Fibroblast of skin of back (primary cell): ENCODE results near the gene GLCCI1.
A peak's percentile ranks its signal among the peaks of the same experiment; 100 is the strongest.
"Not testable (repeated sequence)": the region's sequence is repeated elsewhere in the genome, so short reads cannot be mapped to it uniquely, and the experiment has no call there.

ENCODE experiments used
- DNase-seq: peaks from one replicate; pipeline ENCODE4 v3.0.0-alpha.2; 2013

The GLCCI1 gene

DNA sequence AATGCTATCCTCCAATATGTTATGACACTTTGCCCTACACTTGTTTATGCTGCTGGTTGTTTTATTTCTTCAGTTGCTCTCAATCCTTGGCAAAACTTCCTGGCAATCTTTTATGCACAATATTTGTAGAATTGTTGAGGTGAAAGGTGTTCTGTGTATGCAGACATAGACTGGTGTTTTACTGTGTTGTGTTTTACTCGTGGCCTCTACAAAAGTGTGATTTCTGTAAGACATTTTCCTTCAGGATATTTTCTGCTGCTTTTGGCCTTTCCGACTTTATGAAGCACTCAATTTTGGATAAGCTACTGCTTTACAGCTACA is 21.8 kb downstream of the GLCCI1 start:
- DNase-seq: no peak

DNA sequence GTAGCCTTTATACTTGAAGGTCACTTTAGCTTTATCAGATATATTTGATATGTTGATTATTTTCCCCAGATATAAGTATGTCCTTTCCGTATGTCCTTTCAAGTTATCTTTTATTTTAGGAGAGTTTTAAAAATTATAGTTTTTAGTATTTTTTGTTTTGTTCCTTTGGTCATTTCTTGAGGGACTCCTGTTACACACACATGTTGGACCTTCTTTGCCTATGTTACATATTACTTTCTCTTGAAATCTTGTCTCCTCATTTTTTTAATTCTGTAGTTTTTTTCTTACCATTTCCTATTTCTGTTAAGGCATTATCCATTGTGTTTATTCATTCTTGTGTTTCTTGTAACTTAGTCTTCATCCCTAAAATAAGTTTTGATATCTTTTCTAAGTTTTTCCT is 23.9 kb downstream of the GLCCI1 start:
- DNase-seq: no peak

DNA sequence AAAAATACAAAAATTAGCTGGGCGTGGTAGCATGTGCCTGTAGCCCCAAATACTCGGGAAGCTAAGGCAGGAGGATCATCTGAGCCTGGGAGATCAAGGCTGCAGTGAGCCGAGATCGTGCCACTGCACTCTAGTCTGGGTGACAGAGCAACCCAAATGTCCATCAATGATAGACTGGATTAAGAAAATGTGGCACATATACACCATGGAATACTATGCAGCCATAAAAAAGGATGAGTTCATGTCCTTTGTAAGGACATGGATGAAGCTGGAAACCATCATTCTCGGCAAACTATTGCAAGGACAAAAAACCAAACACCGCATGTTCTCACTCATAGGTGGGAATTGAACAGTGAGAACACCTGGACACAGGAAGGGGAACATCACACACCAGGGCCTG is 26.8 kb downstream of the GLCCI1 start:
- DNase-seq: not testable (repeated sequence)

DNA sequence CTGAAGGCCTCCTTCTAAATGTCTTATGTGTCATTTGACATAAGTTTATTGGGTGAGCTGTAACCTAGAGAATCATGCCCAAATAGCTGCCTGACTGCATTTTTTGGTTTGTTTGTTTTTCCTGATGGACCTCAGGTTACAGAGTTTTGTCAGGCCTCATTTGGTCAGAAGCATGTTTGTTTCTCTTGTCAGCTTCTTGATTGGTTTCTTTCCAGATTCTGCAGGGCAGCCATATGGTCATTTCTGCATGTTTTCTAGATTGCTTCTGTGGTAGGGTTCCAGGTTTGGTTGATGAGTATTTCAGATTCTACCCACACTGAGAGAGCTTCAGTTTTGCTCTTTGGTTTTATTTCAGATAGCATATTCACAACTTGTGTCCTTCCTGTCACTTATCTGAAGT is 28.0 kb downstream of the GLCCI1 start:
- peak; percentile 23 for DNase-seq

DNA sequence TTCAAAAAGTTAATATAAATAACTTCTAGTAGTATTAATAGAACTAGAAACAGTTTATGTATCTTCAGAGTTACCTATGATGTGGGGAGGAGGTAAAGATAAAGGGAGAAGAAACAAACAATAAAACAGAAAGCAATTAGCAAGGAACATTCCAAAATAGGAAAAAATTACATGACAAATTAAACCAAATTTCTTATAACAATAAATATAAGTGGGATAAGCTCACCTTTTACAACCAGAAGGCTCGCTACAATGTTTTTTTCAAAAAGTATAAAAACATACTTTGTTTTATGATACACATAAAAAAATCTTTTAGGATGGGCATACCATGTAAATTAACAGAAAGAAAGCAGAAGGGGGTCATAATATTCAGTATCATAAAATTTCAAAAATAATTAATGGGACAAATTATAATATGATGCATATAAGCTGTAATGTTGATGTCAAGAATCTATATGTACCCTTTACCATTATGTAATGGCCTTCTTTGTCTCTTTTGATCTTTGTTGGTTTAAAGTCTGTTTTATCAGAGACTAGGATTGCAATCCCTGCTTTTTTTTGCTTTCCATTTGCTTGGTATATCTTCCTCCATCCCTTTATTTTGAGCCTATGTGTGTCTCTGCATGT is 31.8 kb downstream of the GLCCI1 start:
- no peak for DNase-seq

DNA sequence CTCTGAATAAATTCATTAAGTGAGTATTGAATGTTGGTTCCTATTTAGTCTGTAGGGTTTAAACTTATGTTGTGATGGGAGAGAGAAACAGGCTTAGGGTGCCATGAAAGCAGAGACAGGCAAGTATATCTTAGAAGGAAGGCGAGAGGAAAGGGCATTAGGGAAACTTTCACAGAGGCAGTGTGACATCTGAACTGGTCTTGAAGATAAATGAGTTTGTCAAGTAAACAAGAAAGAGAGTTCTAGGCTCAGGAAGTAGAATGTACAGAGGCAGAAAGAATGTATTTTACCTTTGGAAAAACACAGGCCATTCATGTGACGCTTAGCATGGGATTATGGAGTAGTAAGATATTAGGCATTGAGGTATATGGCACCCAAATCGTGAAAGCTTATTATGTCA is 34.5 kb downstream of the GLCCI1 start:
- DNase-seq: no peak

DNA sequence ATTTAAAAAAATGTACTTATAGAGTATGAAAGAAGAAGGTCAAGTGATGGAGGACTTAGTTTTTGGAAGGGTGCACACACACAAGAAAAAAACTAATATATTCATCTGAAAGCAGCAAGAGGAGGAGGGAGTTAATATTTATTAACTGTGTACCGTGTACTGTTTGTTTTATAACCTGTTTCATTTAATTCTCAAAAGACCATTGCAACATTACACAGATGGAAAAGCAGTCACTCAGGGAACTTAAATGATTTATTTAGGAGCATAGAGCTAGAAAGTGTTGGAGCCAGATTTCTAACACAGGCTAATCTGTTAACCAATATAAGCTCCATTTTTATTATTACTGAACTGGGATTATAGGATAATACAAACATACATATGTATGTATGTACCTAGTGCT is 36.7 kb downstream of the GLCCI1 start:
- no peak for DNase-seq

DNA sequence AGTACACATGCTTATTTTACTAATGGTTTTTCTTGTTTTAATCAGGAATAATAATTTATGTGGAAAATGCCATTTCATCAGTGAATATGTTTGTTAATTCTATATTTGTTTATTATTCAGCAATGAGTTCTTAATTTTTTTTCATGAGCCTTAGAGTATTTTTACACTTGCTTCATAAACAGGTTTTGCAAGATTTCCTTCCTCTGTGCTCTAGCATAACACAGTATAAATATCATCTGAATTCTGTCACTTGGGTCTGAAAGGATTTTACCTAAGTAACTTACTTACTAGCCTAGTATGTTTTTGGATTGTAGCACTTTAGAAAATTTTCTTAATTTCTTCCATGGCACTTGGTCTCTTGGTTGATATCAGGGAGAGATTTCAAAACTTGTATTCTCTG is 45.8 kb downstream of the GLCCI1 start:
- no peak for DNase-seq

DNA sequence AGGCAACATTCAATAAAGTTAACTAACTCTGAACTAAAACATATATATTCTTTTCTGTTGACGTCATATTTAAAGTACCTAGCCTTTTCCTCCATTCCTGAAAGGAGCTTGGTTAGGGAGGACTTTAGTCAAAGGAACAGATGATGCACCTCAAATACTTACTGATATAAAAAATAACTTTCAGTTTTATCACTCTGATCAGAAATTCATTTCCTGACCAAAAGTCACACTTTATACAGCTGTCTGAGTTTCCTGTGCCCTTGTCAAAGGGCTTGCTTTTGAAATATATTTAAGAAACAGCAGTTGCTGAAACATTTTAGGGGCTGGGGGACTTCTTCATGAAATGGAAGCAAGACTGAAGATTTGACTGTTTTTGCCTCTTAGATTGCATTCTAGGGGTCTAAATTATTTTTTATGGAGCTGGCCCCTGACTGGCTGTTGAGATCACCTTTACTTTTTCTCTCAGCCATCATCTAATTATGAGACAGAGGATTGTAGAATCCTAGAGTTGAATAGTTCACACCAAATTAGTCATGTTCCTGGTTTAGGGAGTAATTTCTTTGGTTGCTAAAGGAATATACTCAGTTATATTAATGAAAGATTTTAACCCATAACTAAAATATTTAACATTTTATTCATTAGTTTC is 46.6 kb downstream of the GLCCI1 start:
- DNase-seq: no peak

DNA sequence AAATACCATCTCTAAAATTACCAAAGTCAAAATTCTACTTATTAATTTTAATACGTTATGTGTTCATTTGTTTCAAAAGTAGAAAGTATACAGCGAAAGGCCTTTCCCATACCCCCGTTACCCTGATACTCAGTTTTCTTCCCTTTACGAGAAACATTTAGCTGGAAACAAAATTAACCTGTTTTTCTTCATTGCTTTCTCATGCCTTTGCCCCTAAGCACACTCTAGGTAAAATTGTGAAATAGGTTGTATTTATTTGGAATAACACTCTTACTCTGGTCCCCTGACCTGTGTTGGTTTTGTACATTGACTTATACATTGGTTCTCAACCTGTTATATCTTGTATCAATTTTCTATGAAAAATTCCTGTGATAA is 47.1 kb downstream of the GLCCI1 start:
- no peak for DNase-seq

DNA sequence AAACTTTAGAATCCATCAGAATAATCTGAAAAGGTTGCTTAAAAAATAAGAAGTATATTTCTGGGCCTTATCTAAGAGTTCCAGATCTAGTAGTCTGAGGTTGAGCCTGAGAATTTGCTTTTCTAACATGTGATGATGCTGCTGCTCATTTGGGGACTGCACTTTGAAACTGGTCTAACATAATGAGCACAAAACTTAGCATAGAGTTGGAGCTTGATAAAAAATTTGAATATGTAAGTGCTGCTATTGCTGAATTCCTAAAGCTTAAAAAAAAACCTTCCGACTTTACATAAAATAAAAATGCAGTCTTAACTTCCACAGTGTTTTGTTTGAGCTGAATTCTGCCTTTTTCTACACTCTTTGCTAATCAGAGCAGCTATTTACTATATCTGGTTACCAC is 48.8 kb downstream of the GLCCI1 start:
- DNase-seq: no peak

DNA sequence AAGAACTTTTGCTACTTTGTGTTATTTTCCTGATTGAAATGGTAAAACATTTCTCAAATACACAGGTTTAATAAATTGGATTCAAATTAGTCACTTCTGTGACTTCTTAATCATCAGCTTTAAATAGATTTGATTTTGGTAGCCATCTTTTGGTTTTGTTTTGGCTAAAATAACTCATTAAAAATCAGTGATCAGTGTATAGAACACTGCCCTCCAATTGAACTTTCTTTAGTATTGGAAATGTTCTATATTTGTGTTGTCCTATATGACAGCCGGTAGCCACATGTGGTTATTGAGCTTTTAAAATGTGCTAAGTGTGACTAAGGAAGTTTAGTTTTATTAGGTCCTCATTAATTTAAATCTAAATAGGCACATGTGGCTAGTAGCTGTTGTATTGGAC is 50.4 kb downstream of the GLCCI1 start:
- DNase-seq: no peak

DNA sequence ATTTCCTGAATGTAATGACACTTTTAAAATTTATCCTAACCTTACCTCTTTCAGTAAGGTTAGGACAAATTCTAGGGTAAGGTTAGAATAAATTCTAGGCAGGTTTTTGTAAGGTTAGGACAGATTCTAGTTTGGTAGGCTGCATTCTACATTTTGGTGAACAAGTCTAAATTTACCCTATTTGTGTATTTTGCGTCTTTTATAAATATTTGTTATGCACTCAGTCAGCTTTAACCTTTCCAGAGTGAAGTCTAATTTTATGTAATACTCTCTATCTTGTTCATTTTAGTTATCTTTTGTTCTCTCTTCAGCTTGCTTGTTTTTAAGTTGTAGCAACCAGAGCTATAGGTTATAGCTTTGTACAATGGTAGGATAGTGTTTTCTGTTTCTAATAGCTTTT is 54.0 kb downstream of the GLCCI1 start:
- DNase-seq: no peak

DNA sequence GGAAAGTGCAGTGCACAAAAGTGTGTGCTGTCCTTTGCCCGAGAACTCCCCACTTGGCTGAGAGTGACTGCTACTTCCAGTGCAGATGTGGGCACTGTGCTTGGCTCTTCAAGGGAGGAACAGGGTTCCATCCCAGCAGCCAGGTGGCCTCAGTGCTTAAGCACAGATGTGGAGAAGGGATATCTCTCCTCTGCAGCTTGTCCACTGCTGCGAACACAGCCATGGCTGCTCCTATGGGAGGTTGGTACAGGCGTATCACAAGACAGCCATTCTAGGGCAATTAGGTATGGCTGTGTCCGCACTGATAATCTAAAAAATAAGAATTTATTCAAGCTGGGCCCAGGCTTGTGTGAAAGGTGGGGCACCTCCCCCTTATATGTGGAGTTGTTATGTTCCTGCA is 66.6 kb downstream of the GLCCI1 start:
- no peak for DNase-seq

DNA sequence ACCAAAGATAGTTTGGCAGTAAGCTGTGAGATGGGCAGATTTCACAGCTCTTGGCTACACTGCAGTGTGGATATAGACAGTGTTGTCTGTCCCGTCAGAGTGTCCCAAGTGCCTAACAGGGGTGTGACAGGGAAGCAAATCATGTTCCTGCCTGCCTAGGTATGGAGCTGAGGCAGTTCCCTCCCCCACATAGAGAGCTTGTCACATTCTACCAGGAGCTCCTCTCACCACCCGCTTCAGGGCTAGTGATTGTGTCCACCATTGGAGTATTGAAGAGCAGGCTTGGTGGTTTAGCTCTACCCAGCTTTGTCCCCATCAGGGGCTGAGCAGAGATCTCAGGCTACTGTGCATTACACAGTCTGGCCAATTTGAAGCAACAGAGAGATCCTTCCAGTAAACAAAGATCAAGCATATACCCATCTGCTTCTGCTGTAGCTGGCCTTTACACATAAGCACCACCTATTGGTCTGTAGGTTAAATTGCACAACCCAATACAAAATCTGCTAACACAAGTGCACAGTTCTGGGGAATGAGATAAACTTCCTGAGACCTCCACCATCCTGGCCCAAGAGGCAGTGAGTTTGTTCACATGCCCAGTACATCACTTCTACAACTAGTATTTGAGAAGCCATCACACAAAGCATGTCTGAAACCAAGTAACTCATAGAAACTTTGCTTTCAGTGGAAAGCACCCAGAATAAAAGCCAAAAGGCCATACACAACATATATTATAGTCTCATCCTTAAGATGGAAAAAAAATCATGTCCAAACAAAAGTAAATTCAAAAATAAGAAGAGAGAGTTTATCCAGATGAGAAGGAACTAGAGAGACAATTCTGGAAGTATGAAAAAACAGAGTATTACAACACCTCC is 67.3 kb downstream of the GLCCI1 start:
- peak; percentile 11 for DNase-seq

DNA sequence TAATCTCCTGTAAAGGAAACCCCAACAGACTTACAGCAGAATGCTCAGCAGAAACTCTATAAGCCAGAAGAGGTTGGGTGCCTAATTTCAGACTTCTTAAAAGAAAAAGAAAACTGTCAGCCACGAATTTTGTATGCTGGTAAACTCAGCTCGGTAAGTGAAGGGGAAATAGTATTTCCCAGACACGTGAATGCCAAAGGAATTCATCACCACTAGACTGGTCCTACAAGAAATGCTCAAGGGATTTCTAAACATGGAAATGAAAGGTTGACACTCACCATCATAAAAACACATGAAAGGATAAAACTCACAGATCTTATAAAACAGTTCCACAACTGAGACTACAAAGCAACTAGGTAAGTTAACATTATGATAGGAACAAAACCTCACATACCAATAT is 68.6 kb downstream of the GLCCI1 start:
- DNase-seq: peak; percentile 12

DNA sequence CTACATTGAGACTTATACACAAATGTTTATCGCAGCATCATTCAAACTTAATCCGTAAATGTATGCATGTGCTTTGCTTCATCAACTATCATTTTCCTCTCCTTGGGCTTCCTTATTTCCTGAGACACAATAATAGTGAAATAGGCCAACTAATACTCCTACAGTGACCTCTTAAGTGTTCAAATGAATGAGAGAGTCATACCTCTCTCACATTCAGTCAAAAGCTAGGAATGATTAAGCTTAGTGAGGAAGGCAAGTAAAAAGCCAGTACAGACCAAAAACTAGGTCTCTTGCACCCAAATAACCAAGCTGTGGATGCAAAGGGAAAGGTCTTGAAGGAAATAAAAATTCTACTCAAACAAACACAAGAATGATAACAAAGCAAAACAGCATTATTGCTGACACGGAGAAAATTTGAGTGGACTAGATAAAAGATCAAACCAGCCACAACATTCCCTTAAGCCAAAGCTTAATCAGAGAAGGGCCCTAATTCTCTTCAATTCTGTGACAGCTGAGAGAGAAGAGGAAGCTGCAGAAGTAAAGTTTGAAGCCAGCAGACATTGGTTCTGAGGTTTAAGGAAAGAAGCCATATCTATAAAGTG is 72.3 kb downstream of the GLCCI1 start:
- DNase-seq: no peak

DNA sequence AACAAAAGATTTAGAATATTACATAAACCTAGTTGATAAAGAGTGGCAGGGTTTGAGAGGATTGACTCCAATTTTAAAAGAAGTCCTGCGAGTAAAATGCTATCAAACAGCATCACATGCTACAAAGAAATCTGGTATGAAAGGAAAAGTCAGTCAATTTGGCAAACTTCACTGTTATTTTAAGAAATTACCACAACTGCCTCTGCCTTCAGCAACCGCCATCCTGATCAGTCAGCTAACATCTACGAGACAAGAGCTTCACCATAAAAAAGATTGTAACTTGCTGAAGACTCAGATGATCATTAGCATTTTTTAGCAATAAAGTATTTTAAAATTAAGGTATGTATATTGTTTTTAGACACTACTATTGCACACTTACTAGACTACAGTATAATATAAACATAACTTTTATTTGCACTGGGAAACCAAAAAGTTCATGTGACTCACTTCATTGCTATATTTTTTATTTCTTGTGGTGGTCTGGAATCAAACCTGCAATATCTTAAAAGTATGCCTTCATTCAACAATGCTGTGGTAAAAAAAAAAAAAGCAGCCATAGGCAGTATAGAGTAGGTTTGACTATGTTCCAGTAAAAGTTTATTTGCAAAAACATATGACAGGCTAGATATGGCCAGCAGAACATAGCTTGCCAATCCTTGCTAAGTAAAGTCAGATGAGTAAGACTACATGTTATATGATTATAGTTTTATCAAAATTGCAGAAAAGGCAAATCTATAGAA is 74.4 kb downstream of the GLCCI1 start:
- peak; percentile 64 for DNase-seq

DNA sequence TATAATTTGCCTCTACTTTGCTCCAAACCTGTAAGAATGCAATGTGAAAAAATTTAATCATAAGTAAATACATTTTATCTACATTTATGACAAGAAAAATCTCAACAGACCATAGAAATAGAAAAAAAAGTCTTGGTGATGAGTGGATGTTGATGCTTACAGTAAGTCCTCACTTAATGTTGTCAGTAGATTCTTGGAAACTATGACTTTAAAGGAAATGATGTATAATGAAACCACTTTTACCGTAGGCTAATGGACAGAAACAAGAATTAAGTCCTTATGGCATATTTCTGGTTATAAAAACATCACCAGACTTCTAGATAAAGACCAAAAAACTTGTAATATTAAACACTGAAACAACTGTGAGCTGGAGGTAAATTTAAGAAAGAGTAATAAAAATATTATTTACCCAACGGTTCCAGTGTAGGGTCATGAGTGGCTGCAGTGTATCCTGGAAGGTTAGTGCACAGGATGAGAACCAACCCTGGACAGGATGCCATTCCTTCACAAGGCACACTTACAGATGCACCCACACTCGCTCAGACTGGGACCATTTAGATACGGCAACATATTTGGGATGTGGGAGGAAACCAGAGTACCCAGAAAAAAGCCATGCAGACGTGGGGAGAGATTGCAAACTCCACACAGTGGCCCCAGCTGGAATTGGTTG is 76.3 kb downstream of the GLCCI1 start:
- DNase-seq: no peak

DNA sequence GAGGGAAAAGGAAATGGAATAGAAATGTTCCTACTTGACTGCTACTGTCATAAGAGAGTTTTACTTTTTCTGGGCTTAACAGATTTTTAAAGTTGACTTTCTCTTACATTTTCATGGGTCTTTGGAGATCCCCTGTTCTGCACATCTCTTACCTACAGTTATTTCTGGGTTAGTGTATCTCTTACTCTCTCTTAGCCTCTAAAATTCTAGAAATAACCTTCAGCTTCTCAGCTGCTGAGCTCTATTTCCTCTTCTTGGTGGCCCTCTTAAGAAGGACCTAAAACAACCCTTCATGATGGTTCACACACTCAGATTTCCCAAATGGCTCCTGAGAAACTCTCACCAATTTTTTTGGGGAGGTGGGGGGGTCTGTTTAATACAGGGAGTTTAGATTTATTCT is 79.5 kb downstream of the GLCCI1 start:
- DNase-seq: not testable (repeated sequence)

DNA sequence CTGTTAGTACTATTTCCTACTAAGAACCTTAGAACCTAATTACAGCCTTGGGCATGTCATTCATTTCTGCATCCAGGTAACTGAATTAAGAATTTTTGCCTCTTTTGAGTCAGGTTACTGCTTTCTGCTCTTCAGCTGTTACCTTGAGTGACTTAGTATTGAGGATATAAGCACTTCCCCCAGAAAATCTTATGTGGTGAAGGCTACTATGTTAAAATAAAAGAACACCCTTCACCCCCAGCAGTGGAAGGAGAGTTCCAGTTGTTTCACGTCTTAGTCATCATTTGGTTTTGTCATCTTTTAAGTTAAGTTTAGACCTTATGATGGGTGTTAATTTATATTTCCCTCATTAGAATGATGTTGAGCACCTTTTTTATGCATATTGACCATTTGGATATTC is 82.8 kb downstream of the GLCCI1 start:
- no peak for DNase-seq

DNA sequence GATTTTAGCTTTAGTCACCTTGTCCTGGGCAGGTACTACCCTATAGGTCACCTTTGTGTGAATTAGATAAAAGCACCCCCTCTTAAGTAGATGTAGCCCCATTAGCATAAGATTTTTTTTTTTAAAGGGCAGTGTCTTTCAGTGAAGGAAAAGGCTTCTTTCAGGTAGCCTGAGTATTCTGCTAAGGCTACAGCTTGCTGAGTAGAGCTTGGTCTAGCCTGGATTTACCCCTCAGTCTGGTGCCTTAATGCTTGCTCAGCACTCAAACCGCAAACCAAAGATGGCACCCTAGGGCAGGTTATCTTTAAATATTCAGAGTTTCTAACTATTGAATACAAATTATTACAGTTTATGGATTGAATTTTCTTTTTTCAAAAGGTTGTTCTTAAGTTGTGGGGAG is 83.4 kb downstream of the GLCCI1 start:
- no peak for DNase-seq
